ENCODE results near the gene RAET1L.
"Not testable (repeated sequence)": the region's sequence is repeated elsewhere in the genome, so short reads cannot be mapped to it uniquely, and the experiment has no call there.

RAET1L gene

GRCh38 chr6:150044621-150045145 is 19.4 kb upstream of the RAET1L start:
- no peak for DNase-seq (ENCODE audit: low read depth in 4 of 4, low spot score in 1 of 4)

- DNase-seq (ENCODE audit: low read depth in 4 of 4, low spot score in 1 of 4): no peak
These were observed 18.4 kb upstream of the RAET1L start for GRCh38 chr6:150043501-150044412.

GRCh38 chr6:150043096-150043495 is 17.8 kb upstream of the RAET1L start:
- no peak for DNase-seq (ENCODE audit: low read depth in 4 of 4, low spot score in 1 of 4)

- DNase-seq (ENCODE audit: low read depth in 4 of 4, low spot score in 1 of 4): no peak
These were observed 13.1 kb upstream of the RAET1L start for GRCh38 chr6:150038202-150039062.

- DNase-seq (ENCODE audit: low read depth in 4 of 4, low spot score in 1 of 4): no peak
These were observed 12.3 kb upstream of the RAET1L start for GRCh38 chr6:150037526-150038201.

- DNase-seq (ENCODE audit: low read depth in 4 of 4, low spot score in 1 of 4): no peak
These were observed 10.7 kb upstream of the RAET1L start for GRCh38 chr6:150036081-150036480.

- DNase-seq (ENCODE audit: low read depth in 4 of 4, low spot score in 1 of 4): no peak
These were observed 8.0 kb upstream of the RAET1L start for GRCh38 chr6:150033207-150033771.

- no peak for DNase-seq (ENCODE audit: low read depth in 4 of 4, low spot score in 1 of 4)
These were observed 7.3 kb upstream of the RAET1L start for GRCh38 chr6:150032598-150032997.

GRCh38 chr6:150030611-150031010 is 5.3 kb upstream of the RAET1L start:
- no peak for DNase-seq (ENCODE audit: low read depth in 4 of 4, low spot score in 1 of 4)

GRCh38 chr6:150029749-150030148 is 4.4 kb upstream of the RAET1L start:
- no peak for DNase-seq (ENCODE audit: low read depth in 4 of 4, low spot score in 1 of 4)

- no peak for DNase-seq (ENCODE audit: low read depth in 4 of 4, low spot score in 1 of 4)
These were observed 3.9 kb upstream of the RAET1L start for GRCh38 chr6:150029276-150029675.

GRCh38 chr6:150028799-150029198 is 3.5 kb upstream of the RAET1L start:
- no peak for DNase-seq (ENCODE audit: low read depth in 4 of 4, low spot score in 1 of 4)

GRCh38 chr6:150027806-150028565 is 2.7 kb upstream of the RAET1L start:
- DNase-seq (ENCODE audit: low read depth in 4 of 4, low spot score in 1 of 4): no peak

GRCh38 chr6:150026976-150027805 is 1.9 kb upstream of the RAET1L start:
- DNase-seq (ENCODE audit: low read depth in 4 of 4, low spot score in 1 of 4): no peak

- no peak for DNase-seq (ENCODE audit: low read depth in 4 of 4, low spot score in 1 of 4)
These were observed 631 bp downstream of the RAET1L start for GRCh38 chr6:150024646-150025155.

- DNase-seq (ENCODE audit: low read depth in 4 of 4, low spot score in 1 of 4): not testable (repeated sequence)
These were observed 1.3 kb downstream of the RAET1L start for GRCh38 chr6:150024021-150024420.

GRCh38 chr6:150021870-150022269 is 3.5 kb downstream of the RAET1L start:
- not testable (repeated sequence) for DNase-seq (ENCODE audit: low read depth in 4 of 4, low spot score in 1 of 4)

- DNase-seq (ENCODE audit: low read depth in 4 of 4, low spot score in 1 of 4): no peak
These were observed 6.3 kb downstream of the RAET1L start for GRCh38 chr6:150018846-150019580.
